ENCODE results near the gene MSTN.

DNA sequence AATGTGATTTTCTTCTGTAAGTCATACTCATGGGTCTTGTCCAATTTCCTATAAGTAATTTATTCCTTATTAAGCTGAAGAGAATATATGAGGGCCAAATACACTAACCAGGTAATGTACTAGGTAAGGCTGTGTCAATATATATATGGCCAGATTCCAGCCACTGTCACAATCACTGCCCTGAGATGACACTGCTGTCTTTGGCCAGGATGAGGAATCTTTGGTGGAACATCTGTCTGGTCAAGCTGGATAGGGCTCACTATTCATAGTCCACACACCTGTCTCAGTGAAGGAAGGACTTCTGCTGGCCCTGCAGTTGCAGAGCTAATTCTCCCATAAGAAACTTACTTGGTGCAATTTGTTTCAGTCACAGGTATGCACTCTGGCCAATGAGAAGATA is 11.3 kb downstream of the MSTN start:
- TF ChIP-seq POLR2AphosphoS5 (IDR thresholded peaks at IDR 0.05): no peak
- no peak for TF ChIP-seq POLR2A (IDR thresholded peaks at IDR 0.05)
